Endothelial cell of umbilical vein (primary cell): ENCODE data around the gene CIRBP. TPM values are rescaled to one million over a fixed set of nuclear protein-coding genes. Genes with fewer than 3 reads are reported as not detected.

Source experiments
- BruUV-seq: library from RNA; stranded (reverse); fragments of 400-500 nt; replicated peaks from 2 replicates; lab custom pipeline; 2021; lab: Mats Ljungman, UMichigan
- CTCF ChIA-PET: fragments of 300-600, 350-600 bp; sonication (Branson Sonifier 250); formaldehyde crosslinking; loops from one replicate; lab custom pipeline; 2021; ENCODE audit warnings: antibody characterized with exemption, inconsistent platforms; lab: Charles Lee
- POLR2A ChIA-PET: fragments of 300-600, 350-600 bp; sonication (Branson Sonifier 250); formaldehyde crosslinking; loops from one replicate; lab custom pipeline; 2021; ENCODE audit warnings: antibody characterized with exemption, inconsistent platforms; lab: Charles Lee
- DNase-seq: peaks from one replicate; pipeline ENCODE4 v3.0.0-alpha.2; 2011; ENCODE audit warnings: low read depth, low spot score
- FAIRE-seq: peaks from 2 replicates; lab custom pipeline; 2011; peaks lifted over from hg19 to GRCh38; lab: Jason Lieb, UNC
- H2AFZ ChIP-seq: 2 replicates; pipeline ENCODE4 v1.6.0; 2012; ENCODE audit warnings: low read depth, low read length, control low read depth, inconsistent platforms
- H3K27ac ChIP-seq: 2 replicates; pipeline ENCODE4 v1.5.1; 2011; ENCODE audit warnings: low read depth, mild to moderate bottlenecking, control low read depth, low read length, moderate library complexity; ENCODE audit not compliant: insufficient read depth
- H3K27me3 ChIP-seq, 2 experiments: 2 replicates each; pipeline versions ENCODE4 v1.6.0 to v1.6.1; 2011; ENCODE audit warnings: low read length in 2 of 2, mixed read lengths in 1 of 2; ENCODE audit not compliant: control insufficient read depth in 2 of 2, insufficient read depth in 2 of 2
- H3K36me3 ChIP-seq, 2 experiments: 2 replicates in 1 of 2; 3 replicates in 1 of 2; pipeline ENCODE4 v1.5.1; 2011; ENCODE audit warnings: low read length in 2 of 2, mild to moderate bottlenecking in 1 of 2, moderate library complexity in 1 of 2; ENCODE audit not compliant: control insufficient read depth in 2 of 2, insufficient read depth in 2 of 2; ENCODE audit errors: extremely low read depth in 1 of 2
- H3K4me1 ChIP-seq: 3 replicates; pipeline ENCODE4 v1.5.1; 2011; ENCODE audit warnings: mild to moderate bottlenecking, low read length; ENCODE audit not compliant: control insufficient read depth, insufficient read depth; ENCODE audit errors: extremely low read depth
- H3K4me2 ChIP-seq: 2 replicates; pipeline ENCODE4 v1.6.1; 2011; ENCODE audit warnings: low read length, control low read depth, mixed read lengths; ENCODE audit not compliant: insufficient read depth
- H3K4me3 ChIP-seq, 3 experiments: fragments of 200-600 bp in 1 of 3; sonication (generic), shearing (Covaris generic) in 1 of 3; replicated peaks in 1 of 3; 2 replicates each; pipeline ENCODE4 v1.5.1; 2011 to 2016; ENCODE audit warnings: control low read depth in 3 of 3, low read length in 3 of 3, mild to moderate bottlenecking in 2 of 3, inconsistent platforms in 1 of 3, low read depth in 1 of 3, moderate library complexity in 1 of 3; ENCODE audit not compliant: insufficient read depth in 1 of 3
- H3K79me2 ChIP-seq: 2 replicates; pipeline ENCODE4 v1.6.0; 2012; ENCODE audit warnings: low read length, inconsistent platforms; ENCODE audit not compliant: control insufficient read depth, insufficient read depth
- H3K9ac ChIP-seq: replicated peaks from 2 replicates; pipeline ENCODE3; 2011; ENCODE audit warnings: low read length, control low read depth; ENCODE audit not compliant: insufficient read depth; ENCODE audit errors: extremely low read depth
- H3K9me1 ChIP-seq: replicated peaks from 3 replicates; pipeline ENCODE4 v1.6.0; 2011; ENCODE audit warnings: mild to moderate bottlenecking, low read length; ENCODE audit not compliant: control insufficient read depth, insufficient read depth; ENCODE audit errors: extremely low read depth
- H3K9me3 ChIP-seq: replicated peaks from 2 replicates; pipeline ENCODE4 v1.5.1; 2012; ENCODE audit warnings: low read length, inconsistent platforms; ENCODE audit not compliant: control insufficient read depth, insufficient read depth
- H4K20me1 ChIP-seq: replicated peaks from 2 replicates; pipeline ENCODE3; 2011; ENCODE audit warnings: mild to moderate bottlenecking, low read length; ENCODE audit not compliant: control insufficient read depth, insufficient read depth; ENCODE audit errors: extremely low read depth
- CTCF ChIP-seq, 2 donors: IDR thresholded peaks; 1 replicate in 1 of 2; 2 replicates in 1 of 2; pipeline ENCODE4 v1.5.1; 2011; ENCODE audit warnings: low read length in 2 of 2, mild to moderate bottlenecking in 2 of 2, moderate library complexity in 2 of 2, control low read depth in 1 of 2, inconsistent platforms in 1 of 2, low read depth in 1 of 2; ENCODE audit not compliant: insufficient read depth in 1 of 2; ENCODE audit errors: extremely low read depth in 1 of 2
- EZH2 ChIP-seq: IDR thresholded peaks from 2 replicates; pipeline ENCODE4 v1.6.1; 2012; ENCODE audit warnings: borderline replicate concordance, low read depth, mild to moderate bottlenecking, moderate library complexity, low read length, inconsistent platforms; ENCODE audit not compliant: severe bottlenecking
- dilution Hi-C: fragments of 300-500 bp; cut with MboI; formaldehyde crosslinking; loops from one replicate; pipeline ENCODE4 v1.15.0; 2019; ENCODE audit warnings: low sequenced_read_pairs; ENCODE audit not compliant: extremely low pct_ligation_motif_present
- intact Hi-C: fragments of 100-400 bp; cut with micrococcal nuclease; formaldehyde crosslinking; loops from one replicate; pipeline ENCODE4 v1.10.0; 2022
- polyA plus RNA-seq, 4 experiments: library from polyadenylated mRNA; depleted of rRNA in 3 of 4; stranded (reverse) in 3 of 4; unstranded in 1 of 4; fragments of >200 nt; gene quantifications; 2 replicates each; pipeline versions ENCODE4 v1.2.1 to v1.2.3, GENCODE V29; 2011 to 2012; ENCODE audit warnings: missing spikeins in 1 of 4
- total RNA-seq: library from RNA; stranded (reverse); gene quantifications from 2 replicates; pipeline ENCODE4 v1.2.3, GENCODE V29; 2021

Gene CIRBP
- total and polyA plus RNA-seq, 2 donors (not counting 3 experiments of a cell fraction or from before 2014, with no cell fraction given): 225 to 439 TPM

GRCh38 chr19:1279782-1280341 lies 10.7 kb downstream of the CIRBP start:
- Histone ChIP-seq H3K9ac (no peak overlapping the region), H3K27ac (no peak overlapping the region), H3K79me2 (peaks cover 3% of the 10 kb centered on the region), H3K36me3 (peaks cover under 1 to 5% of the 10 kb centered on the region in 2 experiments), H4K20me1 (no peaks in the 10 kb centered on the region), H3K4me1 (peaks cover 10% of the 10 kb centered on the region), H3K4me3 (no peak overlapping the region), H3K4me2 (no peak overlapping the region), H3K9me3 (no peaks in the 10 kb centered on the region), H2AFZ (no peak overlapping the region), H3K27me3 (peaks cover under 1 to 7% of the 10 kb centered on the region in 2 experiments), H3K9me1 (no peaks in the 10 kb centered on the region)
- dilution Hi-C loops (no loop called here), intact Hi-C loops (loop anchor here (1.0 to 5.0 kb wide), 6 partner anchors 74 to 232 kb away; partner anchors contain the start of genes ADAMTSL5, DAZAP1, NDUFS7 and RPS15)
- peak; percentile 84 for DNase-seq
- peak; percentile 92 for FAIRE-seq
- POLR2A ChIA-PET: interaction anchor here (1.5 kb wide), 1 partner anchor 11 kb away, joined by 8 read pairs; the partner anchor contains the start of gene CIRBP
- CTCF ChIA-PET: interaction anchor here (0.6 to 1.9 kb wide), 21 partner anchors 10 to 266 kb away, joined by 3 to 14 read pairs (median 4); partner anchors contain the start of gene CIRBP
- TF ChIP-seq EZH2 (no peak), CTCF (IDR thresholded peaks at IDR 0.05; ENCODE audit: extremely low read depth in 1 of 2, insufficient read depth in 1 of 2, low read depth in 1 of 2, low read length in 2 of 2) (peak; percentile 95 to 99)
- no TSS peak for BruUV-seq
